ENCODE measurements around the gene EIF4G1.

The EIF4G1 gene

GRCh38 chr3:184308744-184309143 is 5.7 kb upstream of the EIF4G1 start:
- H3K27ac ChIP-seq: no peak overlapping the region
- H3K9me3 ChIP-seq: no peaks in the 10 kb centered on the region
- H3K27me3 ChIP-seq: no peaks in the 10 kb centered on the region
- no peak overlapping the region for H3K4me3 ChIP-seq
- TF ChIP-seq CTCF (IDR thresholded peaks at IDR 0.05): no peak
- peaks cover 49 to 57% (median 52%) of the 10 kb centered on the region in 3 donors for H3K36me3 ChIP-seq
- intact Hi-C loops (cut with DNase I; ENCODE audit: low total_unique reads): no loop called here
- DNase-seq: no peak
- H3K4me1 ChIP-seq: peaks cover 0 to 2% (median under 1%) of the 10 kb centered on the region in 4 donors

- no peak for TF ChIP-seq CTCF (IDR thresholded peaks at IDR 0.05)
- DNase-seq: no peak
- intact Hi-C loops (cut with DNase I; ENCODE audit: low total_unique reads): no loop called here
Measured at GRCh38 chr3:184311633-184312032, 2.8 kb upstream of the EIF4G1 start.

GRCh38 chr3:184314700-184315542 is 515 bp downstream of the EIF4G1 start:
- Histone ChIP-seq H3K27me3 (no peaks in the 10 kb centered on the region), H3K4me1 (peaks cover 1 to 50% (median 43%) of the 10 kb centered on the region in 4 donors), H3K4me3 (peak overlapping the region; percentile 76 to 77), H3K9me3 (no peaks in the 10 kb centered on the region), H3K36me3 (peaks cover 0 to 21% (median 8%) of the 10 kb centered on the region in 3 donors), H3K27ac (peak overlapping the region; percentile 94 to 97)
- intact Hi-C loops (cut with DNase I; ENCODE audit: low total_unique reads): loop anchor here (1.0 kb wide), 1 partner anchor 21 kb away; no protein-coding TSS in a partner anchor
- DNase-seq: peak; percentile 88 to 94
- TF ChIP-seq CTCF (IDR thresholded peaks at IDR 0.05): no peak

More at GRCh38 chr3:184311633-184312032, 2.8 kb upstream of the EIF4G1 start:
- H3K4me1 ChIP-seq: peaks cover 0 to 17% (median 13%) of the 10 kb centered on the region in 4 donors
- H3K36me3 ChIP-seq: peaks cover 20 to 29% (median 24%) of the 10 kb centered on the region in 3 donors
- no peak overlapping the region for H3K27ac ChIP-seq
- no peaks in the 10 kb centered on the region for H3K9me3 ChIP-seq
- no peak overlapping the region for H3K4me3 ChIP-seq
- H3K27me3 ChIP-seq: no peaks in the 10 kb centered on the region

- Histone ChIP-seq H3K9me3 (no peaks in the 10 kb centered on the region), H3K4me3 (peak overlapping the region; percentile 76 to 77), H3K36me3 (peaks cover 2 to 25% (median 10%) of the 10 kb centered on the region in 3 donors), H3K27me3 (no peaks in the 10 kb centered on the region), H3K4me1 (peaks cover 7 to 55% (median 48%) of the 10 kb centered on the region in 4 donors), H3K27ac (peak overlapping the region; percentile 94 to 97)
- no peak for TF ChIP-seq CTCF (IDR thresholded peaks at IDR 0.05)
- intact Hi-C loops (cut with DNase I; ENCODE audit: low total_unique reads): loop anchor here (1.0 kb wide), 1 partner anchor 21 kb away; no protein-coding TSS in a partner anchor
- DNase-seq: no peak
Measured at GRCh38 chr3:184315543-184315867, 1.1 kb downstream of the EIF4G1 start.

- peaks cover 9 to 60% (median 52%) of the 10 kb centered on the region in 4 donors for H3K4me1 ChIP-seq
- H3K4me3 ChIP-seq: peak overlapping the region; percentile 76 to 77
- no peaks in the 10 kb centered on the region for H3K9me3 ChIP-seq
- H3K27me3 ChIP-seq: no peaks in the 10 kb centered on the region
- TF ChIP-seq CTCF (IDR thresholded peaks at IDR 0.05): no peak
- H3K27ac ChIP-seq: peak overlapping the region; percentile 94 to 97
- peaks cover 8 to 31% (median 16%) of the 10 kb centered on the region in 3 donors for H3K36me3 ChIP-seq
- intact Hi-C loops (cut with DNase I; ENCODE audit: low total_unique reads): loop anchor here (1.0 kb wide), 1 partner anchor 20 kb away; no protein-coding TSS in a partner anchor
- DNase-seq: no peak
Measured at GRCh38 chr3:184315871-184316661, 1.7 kb downstream of the EIF4G1 start.

Data from tibial artery (tissue), 4 donors.